ENCODE measurements around the gene CDYL.
"Not testable (repeated sequence)": the region's sequence is repeated elsewhere in the genome, so short reads cannot be mapped to it uniquely, and the experiment has no call there.

DNA sequence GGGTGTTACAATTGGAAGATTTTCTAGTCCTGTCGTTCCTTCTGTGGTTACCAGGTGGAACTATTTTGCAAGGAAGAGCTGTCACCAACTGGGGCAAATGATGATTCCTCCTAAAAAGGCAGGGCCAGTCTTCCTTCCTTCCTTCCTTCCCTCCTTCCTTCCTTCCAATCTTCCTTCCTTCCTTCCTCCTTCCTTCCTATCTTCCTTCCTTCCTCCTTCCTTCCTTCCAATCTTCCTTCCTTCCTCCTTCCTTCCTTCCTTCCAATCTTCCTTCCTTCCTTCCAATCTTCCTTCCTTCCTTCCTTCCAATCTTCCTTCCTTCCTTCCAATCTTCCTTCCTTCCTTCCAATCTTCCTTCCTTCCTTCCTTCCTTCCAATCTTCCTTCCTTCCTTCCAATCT lies 76.0 kb downstream of the CDYL start:
- TF ChIP-seq, protein P1, sequence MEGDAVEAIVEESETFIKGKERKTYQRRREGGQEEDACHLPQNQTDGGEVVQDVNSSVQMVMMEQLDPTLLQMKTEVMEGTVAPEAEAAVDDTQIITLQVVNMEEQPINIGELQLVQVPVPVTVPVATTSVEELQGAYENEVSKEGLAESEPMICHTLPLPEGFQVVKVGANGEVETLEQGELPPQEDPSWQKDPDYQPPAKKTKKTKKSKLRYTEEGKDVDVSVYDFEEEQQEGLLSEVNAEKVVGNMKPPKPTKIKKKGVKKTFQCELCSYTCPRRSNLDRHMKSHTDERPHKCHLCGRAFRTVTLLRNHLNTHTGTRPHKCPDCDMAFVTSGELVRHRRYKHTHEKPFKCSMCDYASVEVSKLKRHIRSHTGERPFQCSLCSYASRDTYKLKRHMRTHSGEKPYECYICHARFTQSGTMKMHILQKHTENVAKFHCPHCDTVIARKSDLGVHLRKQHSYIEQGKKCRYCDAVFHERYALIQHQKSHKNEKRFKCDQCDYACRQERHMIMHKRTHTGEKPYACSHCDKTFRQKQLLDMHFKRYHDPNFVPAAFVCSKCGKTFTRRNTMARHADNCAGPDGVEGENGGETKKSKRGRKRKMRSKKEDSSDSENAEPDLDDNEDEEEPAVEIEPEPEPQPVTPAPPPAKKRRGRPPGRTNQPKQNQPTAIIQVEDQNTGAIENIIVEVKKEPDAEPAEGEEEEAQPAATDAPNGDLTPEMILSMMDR (IDR thresholded peaks at IDR 0.05; ENCODE audit: insufficient read depth, low read length, poor library complexity, severe bottlenecking), result not testable (repeated sequence)
- TF ChIP-seq EZH2phosphoT487 (conservative IDR thresholded peaks at IDR 0.05; ENCODE audit: low read length), result not testable (repeated sequence)

Measured in SU-DHL-6 (cell line).